HK-2 (cell line): ENCODE measurements around the gene STAM.

Experiments used
- DNase-seq: peaks from one replicate; pipeline ENCODE4 v3.0.0-alpha.2; 2018; ENCODE audit not compliant: unreplicated experiment

The STAM gene

DNA sequence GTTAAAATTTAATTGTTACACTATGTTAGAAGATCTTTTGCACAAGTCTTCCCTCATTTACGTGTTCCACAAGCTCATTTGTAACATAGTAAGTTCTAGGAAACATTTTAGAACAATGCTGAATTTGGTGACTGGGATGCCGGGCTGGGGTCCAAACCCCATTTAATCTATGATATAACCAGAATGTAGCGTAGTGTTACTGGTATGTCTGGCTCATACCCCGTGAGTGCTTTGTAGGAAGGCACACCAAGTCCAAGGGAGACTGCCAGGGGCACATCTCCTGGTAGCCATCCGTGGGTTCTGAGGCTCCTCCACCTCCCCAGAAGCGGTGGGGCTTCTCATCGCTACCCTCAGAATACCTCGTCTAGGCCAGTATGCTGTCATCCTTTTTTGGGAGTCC is 86.7 kb downstream of the STAM start:
- no peak for DNase-seq

DNA sequence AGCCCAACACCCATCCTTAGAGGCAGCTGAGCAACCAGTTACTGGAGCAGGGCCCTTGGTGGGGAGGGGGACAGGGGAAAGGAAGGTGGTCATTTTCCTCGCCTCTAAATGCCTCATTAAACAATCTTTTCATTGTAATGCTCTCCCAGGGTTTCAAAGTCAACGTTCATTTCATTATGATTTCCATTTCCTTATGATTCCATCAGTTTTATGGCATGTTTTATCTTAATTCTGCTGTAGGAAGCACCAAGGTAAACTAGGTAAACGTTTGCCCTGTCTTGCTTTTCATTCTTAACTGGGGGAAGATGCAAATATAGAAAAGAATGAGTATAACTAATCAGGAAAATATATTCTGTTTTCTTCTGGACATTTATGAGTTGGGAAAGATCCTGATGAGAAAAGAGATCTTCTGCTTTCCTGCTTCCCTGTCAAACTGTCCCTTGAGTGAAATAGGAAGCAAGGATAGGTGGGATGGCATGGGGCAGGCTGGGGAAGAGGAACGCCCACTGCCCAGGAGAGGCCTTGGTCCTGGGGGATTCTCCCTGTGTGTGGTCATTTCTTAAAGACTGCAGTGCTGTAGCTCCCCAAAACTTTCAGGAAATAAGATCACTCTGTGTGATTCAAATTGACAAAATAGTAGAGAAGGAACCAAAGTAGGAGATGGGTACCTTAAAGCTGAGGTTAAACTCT is 87.5 kb downstream of the STAM start:
- DNase-seq, result no peak

DNA sequence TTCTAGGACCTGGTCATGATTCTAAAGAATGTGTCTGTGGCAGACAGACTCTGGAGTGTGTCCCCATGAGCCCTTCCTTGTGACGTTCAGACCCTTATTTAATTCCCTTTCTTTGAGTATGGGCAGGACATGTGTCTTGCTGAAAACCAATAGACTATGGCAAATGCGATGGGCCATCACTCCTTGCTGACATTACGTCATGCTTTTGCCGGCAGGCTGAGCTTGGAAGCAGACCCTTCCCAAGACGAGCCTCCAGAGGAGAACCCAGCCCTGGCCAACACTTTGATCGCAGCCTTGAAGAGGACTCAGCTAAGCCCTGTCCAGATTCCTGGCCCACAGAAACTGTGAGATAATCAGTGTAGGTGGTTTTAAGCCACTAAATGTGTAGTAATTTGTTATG is 89.7 kb downstream of the STAM start:
- DNase-seq, result no peak

DNA sequence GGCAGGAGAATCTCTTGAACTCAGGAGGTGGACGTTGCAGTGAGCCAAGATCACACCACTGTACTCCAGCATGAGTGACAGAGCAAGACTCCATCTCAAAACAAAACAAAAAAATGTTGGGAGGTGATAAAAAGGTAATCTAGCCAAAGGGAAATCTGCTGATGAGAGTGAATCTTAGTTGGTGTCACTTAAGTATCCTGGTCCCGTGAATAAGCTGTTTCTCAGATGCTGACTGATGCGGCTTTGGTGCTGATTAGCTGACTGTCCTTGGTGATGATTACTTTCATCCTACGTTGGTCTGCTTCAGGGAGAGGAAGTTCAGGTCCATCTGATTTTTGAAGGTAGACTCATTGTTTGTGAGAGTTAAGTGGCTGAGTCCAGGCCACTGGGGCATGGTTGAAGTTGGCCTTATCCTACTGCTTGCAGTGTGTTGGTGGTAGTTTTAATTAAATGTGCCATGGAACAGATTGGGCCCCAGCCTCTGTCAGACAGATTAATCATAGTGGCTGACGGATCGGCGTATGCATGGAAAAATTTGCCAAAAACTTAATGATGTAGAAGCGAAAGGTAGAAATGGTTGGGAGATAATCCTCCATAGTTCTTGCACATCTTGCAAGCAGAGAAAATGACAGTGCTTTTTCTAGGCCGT is 90.6 kb downstream of the STAM start:
- DNase-seq, result no peak

DNA sequence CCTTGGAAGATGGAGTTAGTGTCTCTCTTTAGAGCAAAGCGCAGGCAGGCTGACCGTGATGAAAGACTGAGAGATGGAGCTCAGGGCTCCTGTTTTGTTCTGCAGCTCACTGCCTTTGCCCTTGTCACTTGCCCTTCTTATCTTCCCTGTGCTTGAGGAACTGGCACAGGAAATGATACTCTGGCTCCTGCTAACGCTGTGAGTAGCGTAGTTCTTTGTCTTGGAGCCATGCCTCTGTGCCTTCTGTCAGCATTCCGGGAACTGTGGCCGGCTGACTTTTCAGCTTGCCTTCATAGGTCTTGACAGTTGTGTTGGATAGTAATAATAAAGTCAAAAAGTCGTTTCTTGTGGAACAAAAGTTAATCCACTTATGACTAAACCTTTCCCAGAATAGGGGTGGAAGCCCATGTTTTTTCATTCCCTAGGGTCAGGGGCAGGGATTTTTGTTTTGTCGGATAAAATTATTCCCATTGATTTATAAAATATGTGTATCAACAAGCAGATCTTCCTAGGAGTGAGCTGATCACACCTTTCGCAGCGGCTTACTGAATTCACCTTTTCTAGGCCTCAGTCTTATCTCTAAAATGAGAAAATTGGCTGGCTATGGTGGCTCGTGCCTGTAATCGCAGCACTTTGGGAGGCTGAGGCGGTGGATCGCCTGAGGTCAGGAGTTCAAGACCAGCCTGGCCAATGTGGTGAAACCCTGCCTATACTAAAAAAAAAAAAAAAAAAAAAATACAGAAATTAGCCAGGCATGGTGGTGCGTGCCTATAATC is 91.4 kb downstream of the STAM start:
- DNase-seq, result no peak

DNA sequence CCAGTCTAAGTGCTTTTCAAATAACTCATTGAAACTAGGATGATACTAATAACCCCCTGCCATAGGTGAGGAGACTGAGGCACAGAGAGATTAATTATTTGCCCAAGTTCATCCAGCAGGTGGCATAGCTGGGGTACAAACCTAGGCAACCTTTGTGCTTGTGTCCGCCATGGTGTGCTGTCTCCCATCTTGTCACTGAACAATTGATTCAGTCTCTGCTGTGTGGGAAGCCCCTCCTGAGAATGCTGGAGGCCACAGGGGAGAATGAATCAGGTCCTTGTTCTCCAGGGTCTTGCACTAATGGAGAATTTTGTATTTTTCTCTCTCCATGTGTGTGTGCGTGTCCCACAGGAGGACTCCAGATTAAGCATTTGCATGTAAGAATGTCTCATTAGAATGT is 92.3 kb downstream of the STAM start:
- DNase-seq, result no peak

DNA sequence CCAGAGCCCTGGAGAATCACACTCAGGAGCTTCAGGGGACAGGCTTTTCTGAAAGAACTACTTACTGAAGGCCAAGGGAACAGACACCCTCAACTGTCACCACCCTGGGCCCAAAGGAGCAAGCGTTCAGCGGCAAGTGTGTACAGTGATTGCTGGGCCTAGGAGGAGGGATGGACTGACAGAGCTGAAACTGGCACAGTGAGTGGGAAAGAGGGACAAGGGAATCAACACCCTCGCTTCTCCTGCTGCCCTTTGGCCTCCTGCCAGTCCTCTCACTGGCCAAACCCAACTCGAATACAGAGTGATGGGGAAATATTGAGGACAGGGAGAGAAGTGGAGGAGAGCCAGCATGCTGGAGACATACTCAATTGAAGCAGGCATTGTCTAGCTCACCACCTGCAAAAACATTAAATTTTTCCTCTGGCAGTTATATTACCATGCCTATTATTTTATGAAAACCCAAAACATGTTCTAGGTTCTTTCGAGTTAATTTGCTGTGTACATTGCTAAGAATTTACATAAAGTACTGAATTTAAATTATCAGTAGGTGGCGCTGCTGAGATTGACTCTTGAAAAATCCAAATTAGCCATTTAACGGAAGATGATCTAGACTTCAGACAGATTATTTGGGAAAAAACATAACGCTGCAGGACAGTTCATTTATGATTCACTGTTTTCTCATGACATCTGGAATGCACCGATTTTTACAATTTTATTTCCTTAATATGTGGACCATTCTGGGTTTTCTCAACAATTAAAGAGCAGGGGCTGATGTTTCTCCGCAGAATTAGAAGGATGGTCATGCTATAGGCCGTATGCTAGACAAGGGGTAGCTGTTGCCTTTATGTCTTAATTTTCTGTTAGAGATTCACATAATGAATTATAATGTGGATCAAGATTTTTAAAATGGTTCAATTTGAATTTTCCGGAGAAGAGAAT is 93.3 kb downstream of the STAM start:
- DNase-seq, result no peak

DNA sequence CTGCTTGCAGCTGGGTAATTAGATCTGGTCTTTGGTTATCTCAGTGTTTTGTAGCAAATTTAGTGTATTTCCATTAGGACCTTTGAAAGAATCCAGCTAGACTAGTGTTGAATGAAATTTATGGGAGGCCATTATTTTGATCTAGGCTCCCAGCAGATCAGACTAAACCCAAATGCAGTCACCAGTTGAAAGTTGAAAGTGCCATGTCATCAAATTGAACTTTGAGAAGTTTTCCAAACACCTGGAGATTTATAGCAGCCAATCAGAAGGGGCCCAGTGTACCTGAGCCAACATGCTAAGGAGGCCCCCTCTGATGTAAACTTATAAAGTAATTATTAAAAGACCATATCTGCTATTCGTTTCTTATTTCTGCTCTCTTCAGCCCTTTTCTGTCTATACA is 96.7 kb downstream of the STAM start:
- DNase-seq, result no peak

DNA sequence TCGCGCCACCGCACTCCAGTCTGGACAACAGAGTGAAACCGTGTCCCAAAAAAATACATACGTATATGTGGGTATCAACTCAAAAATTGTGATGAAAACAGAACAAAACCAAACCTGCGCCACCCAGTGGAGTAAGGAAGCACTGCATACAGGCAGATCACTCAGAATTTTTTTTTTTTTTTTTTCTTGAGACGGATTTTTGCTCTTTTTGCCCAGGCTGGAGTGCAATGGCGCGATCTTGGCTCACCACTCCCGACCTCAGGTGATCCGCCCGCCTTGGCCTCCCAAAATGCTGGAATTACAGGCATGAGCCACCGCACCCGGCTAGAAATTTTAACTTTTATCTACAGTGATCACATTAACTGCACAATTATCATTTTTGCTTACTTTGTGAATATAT is 99.0 kb downstream of the STAM start:
- peak; percentile 45 for DNase-seq

DNA sequence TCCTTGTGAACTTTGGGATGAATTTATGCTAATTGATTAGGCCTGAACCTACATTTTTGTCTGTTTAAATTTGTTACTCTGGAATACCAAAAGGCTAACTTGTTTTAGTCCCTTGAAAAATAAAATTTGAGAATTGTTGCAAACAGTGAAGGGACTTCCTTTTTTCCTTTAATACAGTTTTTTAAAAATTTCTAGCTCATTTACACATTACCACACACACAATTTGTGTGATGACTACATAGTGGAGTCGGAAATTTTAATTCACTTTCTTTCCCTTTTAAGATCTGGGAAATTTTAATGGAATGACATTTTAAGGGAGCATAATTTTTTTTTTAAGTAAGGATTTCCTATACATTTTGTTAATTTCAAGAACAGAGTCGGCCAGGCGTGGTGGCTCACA is 99.5 kb downstream of the STAM start:
- no peak for DNase-seq

DNA sequence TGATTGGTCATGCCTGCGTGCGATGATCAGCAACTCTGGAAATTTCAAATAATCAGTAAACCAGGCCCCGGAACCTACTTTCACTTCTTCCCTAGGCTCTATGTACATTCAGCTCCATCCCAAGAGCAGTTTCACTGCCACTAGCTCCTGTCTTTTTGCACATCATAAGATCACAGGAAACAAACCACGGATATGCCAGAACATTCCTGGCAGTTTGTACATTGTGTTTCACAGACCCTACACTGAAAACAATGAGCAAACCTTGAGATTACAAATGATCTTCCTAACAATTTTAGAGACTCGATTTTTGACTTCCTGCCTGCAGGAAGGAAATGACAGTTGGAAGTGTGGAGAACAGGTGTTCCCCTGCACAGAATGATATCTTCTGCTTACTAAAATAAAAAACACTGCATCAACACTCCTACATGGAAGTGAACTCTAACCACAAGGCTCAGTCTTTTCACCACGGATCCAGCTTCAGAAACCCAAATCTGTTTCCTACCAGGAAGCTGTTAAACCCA is 100.5 kb downstream of the STAM start:
- DNase-seq, result no peak

DNA sequence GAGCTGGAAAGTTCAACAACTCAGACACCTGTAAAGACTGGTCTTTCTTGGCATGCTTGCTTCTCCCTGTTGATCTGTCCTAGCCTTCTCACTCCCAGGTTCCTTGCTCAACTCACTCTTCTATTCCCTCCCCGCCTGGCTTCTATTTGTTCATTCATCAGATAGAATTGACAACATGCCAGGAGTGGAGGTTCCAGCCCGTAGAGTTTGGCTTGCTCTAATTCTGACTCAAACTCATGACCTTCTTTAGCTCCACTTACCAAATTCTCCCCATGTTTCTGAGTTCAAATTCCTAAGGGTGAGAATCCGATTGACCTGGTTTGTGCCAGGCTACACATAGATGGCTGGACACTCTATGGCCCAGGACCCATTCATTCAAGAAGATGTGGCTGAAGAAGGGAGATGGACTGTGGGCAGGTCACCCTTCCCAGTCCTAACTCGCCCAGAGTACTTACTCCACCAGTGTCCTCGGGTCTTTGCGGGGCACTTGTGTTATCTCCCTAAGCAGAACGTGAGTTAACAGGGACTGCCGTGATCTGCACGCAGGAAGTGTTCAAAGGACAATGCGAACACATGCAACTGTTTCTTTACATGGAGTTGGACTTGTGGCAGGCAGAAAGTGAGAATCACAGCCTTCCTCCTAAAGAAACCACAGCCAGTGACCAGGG is 104.1 kb downstream of the STAM start:
- DNase-seq, result no peak

DNA sequence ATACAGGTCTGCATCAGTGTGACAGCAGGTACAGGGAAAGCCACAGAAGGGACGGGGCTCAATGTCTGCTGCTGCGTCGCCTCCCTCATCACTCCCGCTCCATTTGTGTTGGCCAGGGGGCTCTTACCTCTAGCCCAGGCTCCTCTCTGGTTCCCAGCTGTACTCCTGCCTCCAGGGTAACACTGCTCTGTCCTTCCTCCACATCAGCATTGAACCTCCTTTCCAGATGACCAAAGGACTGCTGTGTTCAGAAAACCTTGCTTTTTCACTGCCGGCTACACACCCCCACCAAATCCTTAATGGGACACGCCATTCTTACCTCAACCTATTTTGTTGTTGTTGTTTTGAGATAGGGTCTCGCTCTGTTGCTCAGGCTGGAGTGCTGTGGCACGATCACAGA is 105.9 kb downstream of the STAM start:
- DNase-seq, result no peak

DNA sequence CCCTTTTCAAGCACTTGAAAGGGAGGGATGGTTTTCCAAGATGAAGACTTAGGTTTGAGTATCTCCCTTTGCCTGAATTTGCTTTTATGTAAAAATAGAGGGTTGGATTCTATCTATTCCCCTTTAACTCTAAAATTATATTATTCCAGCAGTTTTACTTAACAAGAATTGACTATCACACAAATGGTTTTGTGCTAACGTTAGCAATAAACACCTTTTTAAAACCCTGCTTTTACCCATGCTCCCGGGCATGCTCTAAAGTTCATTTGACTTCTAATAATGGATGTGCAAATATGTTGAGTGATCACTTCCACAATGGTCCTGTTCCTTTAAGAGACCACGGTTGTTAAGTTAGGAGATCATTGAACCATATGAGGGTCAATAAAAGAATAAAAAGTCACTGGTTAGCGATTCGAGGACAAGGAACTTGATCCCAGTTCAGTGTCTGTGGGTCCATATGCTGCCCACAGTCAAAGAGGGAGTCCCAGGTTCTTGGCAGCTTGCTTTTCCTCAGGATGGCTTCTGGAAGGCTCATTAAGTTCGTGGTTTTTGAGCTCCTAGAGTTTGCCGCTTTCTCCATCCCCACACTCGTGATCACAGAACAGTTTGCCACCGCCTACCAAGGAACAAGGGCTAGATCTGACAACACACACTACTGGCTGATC is 108.0 kb downstream of the STAM start, which contains the start of gene TMEM236:
Gene TMEM236 (plus strand): TSS at position 421 of the 665 bp plus-strand sequence. CDS start 95 bp downstream, at position 516.
- DNase-seq, result no peak

DNA sequence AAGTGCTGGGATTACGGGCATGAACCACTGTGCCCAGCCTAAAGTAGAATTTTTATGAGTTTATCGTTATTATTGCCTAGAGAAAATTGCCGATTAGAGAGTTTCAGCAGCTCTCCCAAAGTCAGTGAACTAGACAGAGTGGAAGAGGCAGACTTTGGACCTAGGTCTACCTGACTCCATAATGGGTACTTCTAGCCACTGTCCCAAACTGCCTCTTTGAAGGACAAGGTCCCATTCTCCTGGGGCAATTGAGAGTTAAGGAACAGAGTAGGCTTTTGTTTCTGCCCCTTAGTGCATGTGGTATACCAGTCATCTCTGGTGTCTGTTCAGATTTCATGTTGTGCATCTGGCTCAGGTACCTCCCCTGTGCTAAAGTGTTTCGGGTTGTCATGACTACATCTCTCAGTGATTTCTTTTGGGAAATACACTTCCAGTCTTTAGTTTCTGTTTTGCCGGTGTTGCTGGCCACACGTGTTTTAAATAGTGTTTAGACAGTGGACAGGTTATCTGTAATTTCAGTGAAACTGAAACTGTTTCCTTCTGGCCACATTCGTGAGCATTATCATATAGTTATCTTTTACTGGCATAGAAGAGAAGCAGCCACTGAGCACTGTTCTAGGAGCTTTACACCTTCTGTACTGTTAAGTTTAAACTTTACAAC is 112.7 kb downstream of the STAM start:
- DNase-seq, result no peak

DNA sequence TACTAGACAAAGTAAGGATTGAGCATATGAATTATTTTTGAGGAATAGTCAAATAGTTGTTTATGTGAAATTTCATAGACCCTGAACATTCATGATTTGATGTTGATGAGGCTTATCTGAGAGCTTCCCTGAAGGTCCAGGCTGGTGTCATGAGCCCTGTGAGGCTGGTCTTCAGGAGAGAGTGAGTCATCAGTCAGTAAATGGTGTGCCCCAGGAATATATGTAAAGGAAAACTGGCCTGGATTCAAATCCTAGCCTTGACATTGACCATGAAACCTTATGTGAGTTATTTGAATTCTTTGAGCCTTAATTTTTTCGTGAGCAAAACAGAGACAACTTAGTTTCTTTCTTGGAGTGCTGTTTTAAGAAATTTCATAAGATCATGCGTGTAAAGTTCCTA is 114.2 kb downstream of the STAM start:
- no peak for DNase-seq

DNA sequence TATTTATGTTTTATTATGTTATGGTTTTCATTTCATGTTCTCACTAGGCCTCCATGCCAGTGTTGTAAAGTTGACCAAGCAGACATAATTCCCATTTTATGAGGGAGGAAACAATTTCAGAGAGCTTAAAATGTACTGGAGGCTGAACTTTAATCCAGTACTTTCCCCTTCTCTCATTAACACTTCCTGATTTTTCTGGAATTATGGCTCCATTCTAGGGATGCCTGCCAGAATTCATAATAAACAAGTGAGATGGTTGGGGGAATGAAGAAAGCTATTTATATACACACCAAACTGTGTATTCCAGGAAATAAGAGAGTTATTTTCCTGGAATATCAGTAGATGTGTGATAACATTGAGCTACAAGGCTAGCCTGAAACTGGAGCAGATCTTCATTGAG is 114.9 kb downstream of the STAM start:
- DNase-seq, result no peak

DNA sequence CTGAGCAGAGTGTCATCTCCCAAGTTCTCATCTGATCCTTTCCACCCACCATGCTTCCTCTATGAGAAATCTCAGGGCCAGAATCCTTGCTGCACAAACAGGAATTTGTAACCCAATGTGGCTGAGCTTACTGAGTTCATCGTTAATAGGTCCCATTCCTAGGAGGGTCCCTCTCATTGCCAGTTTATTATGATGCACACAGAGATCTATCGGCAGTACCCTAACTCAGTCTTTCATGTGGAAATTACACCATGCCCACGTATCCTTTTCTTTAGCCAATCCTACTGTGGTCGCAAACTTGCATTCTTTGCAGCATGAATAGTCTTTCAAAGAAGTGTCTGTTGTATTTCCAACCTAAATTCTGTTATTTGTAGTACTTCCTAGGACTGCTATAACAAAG is 120.2 kb downstream of the STAM start:
- DNase-seq, result no peak

DNA sequence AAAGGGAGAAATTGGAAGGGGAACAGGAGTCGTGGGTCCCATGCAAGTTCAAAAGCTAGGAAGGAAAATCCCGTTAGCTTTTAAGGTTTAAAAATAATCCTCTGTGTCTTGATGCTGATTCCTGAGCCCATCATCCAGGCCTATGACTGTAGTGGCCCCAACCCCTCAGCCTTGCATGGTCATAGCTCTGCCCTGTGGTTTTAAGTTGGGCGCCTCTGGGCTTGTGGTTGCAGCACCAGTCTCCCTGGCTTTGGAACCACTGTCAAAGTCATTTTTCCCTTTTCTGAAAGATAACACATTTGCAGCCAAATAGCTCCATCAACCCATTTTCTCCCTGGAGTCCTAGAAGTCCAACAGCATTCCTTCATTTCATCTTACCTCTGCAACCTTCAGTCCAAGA is 121.7 kb downstream of the STAM start:
- no peak for DNase-seq
